Activated CD4-positive, alpha-beta T cell treated with anti-CD3 and anti-CD28 coated beads, Interleukin-2, amount 10 ng/mL, durations not matched to agents 24 days and 14 days (primary cell): Measurements from ENCODE around the gene PLB1. TPM values are rescaled to one million over a fixed set of nuclear protein-coding genes. Genes with fewer than 3 reads are reported as not detected.

Source experiments
- DNase-seq: peaks from one replicate; pipeline ENCODE4 v3.0.0; 2022
- H3K27ac Mint-ChIP-seq: one replicate; pipeline ENCODE4 v1.8.0; 2022; ENCODE audit warnings: mild to moderate bottlenecking, mixed read lengths
- H3K27me3 Mint-ChIP-seq: one replicate; pipeline ENCODE4 v1.8.0; 2022; ENCODE audit warnings: mixed read lengths
- H3K36me3 Mint-ChIP-seq: one replicate; pipeline ENCODE4 v1.8.0; 2022; ENCODE audit warnings: low read depth, mild to moderate bottlenecking, mixed read lengths
- H3K4me1 Mint-ChIP-seq: one replicate; pipeline ENCODE4 v1.8.0; 2021; ENCODE audit warnings: mixed read lengths
- H3K4me3 Mint-ChIP-seq: one replicate; pipeline ENCODE4 v1.8.0; 2022; ENCODE audit warnings: mild to moderate bottlenecking, moderate library complexity, mixed read lengths
- H3K9me3 Mint-ChIP-seq: one replicate; pipeline ENCODE4 v1.8.0; 2021; ENCODE audit warnings: mixed read lengths
- intact Hi-C: fragments of 100-400 bp; cut with micrococcal nuclease; formaldehyde crosslinking; loops from one replicate; pipeline ENCODE4 v1.15.1; 2023
- total RNA-seq: library from RNA; stranded (reverse); gene quantifications from 2 replicates; pipeline ENCODE4 v1.2.3, GENCODE V29; 2022

The PLB1 gene
- total RNA-seq, 1 donor from 2014 or later: 0.63 TPM

- peaks cover 2% of the 10 kb centered on the region for H3K27me3 Mint-ChIP-seq
- H3K36me3 Mint-ChIP-seq: peaks cover 2% of the 10 kb centered on the region
- DNase-seq: no peak
- H3K27ac Mint-ChIP-seq: no peak overlapping the region
- no peaks in the 10 kb centered on the region for H3K9me3 Mint-ChIP-seq
- intact Hi-C loops: no loop called here
- H3K4me3 Mint-ChIP-seq: no peak overlapping the region
- H3K4me1 Mint-ChIP-seq: peaks cover 2% of the 10 kb centered on the region
Measured at GRCh38 chr2:28558158-28558820, 62.4 kb downstream of the PLB1 start.

DNA sequence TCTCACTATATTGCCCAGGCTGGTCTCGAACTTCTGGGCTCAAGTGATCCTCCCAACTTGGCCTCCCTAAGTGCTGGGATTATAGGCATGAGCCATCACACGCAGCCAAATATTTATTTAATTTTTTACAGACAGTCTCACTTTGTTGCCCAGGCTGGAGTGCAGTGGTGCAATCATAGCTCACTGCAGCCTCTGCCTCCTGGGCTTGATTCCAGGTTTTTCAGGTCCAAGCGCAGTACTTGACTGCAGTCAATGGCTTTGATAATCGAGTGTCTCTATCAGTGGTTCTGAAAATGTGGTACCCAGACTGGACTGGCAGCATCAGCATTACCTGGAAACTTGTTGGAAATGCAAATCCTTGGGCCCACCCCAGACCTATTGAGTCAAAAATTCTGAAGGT lies 63.1 kb downstream of the PLB1 start:
- Mint-ChIP-seq H3K27ac (no peak overlapping the region), H3K4me1 (peaks cover 2% of the 10 kb centered on the region), H3K4me3 (no peak overlapping the region), H3K36me3 (peaks cover 2% of the 10 kb centered on the region), H3K9me3 (no peaks in the 10 kb centered on the region), H3K27me3 (peaks cover 2% of the 10 kb centered on the region)
- DNase-seq: no peak
- intact Hi-C loops: no loop called here

DNA sequence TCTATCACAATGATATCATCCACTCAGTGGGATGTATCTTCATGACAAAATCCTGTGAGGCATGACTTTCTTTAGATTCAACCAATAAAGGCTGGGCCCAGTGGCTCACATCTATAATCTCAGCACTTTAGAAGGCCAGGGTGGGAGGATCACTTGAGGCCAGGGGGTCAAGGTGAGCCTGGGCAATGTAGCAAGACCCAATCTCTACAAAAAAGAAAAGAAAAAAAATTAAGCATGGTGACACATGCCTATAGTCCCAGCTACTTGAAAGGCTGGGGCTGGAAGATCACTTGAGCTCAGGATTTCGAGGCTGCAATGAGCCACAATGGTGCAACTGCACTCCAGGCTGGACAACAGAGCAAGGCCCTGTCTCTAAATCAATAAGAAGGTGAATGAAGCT lies 68.0 kb downstream of the PLB1 start:
- peaks cover 17% of the 10 kb centered on the region for H3K4me1 Mint-ChIP-seq
- peaks cover 2% of the 10 kb centered on the region for H3K27me3 Mint-ChIP-seq
- no peaks in the 10 kb centered on the region for H3K9me3 Mint-ChIP-seq
- H3K27ac Mint-ChIP-seq: no peak overlapping the region
- intact Hi-C loops: loop anchor here (10.0 kb wide), 1 partner anchor 311 kb away; the partner anchor contains the start of gene TRMT61B
- H3K36me3 Mint-ChIP-seq: peaks cover 2% of the 10 kb centered on the region
- DNase-seq: no peak
- H3K4me3 Mint-ChIP-seq: no peak overlapping the region

DNA sequence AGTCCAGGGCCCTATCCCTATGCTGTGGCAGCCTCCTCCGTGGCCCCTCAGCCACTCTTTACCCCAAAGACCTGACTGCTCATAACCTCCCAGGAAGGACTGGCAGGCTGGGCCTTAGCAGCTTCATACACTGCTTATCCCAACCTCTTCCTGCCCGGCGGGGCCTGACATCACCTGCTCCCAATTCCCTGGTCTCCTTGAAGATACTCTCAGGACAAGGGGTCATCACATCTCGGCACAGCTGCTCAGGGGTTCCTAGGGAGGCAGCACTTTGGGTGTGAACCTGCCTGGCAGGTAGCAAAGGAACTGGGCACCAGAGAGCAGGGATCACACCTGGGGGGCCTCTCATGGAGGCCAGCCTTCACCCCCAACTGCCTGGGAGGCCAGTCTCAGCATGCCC lies 68.5 kb downstream of the PLB1 start:
- intact Hi-C loops: loop anchor here (10.0 kb wide), 1 partner anchor 310 kb away; the partner anchor contains the start of gene TRMT61B
- DNase-seq: no peak
- H3K36me3 Mint-ChIP-seq: peaks cover 3% of the 10 kb centered on the region

GRCh38 chr2:28565033-28565432 lies 69.2 kb downstream of the PLB1 start:
- H3K4me3 Mint-ChIP-seq: no peak overlapping the region
- peaks cover 3% of the 10 kb centered on the region for H3K36me3 Mint-ChIP-seq
- intact Hi-C loops: loop anchor here (10.0 kb wide), 1 partner anchor 310 kb away; the partner anchor contains the start of gene TRMT61B
- no peaks in the 10 kb centered on the region for H3K9me3 Mint-ChIP-seq
- no peak overlapping the region for H3K27ac Mint-ChIP-seq
- H3K4me1 Mint-ChIP-seq: peaks cover 17% of the 10 kb centered on the region
- H3K27me3 Mint-ChIP-seq: peaks cover 3% of the 10 kb centered on the region
- no peak for DNase-seq

More for the DNA sequence above, 68.5 kb downstream of the PLB1 start:
- Mint-ChIP-seq H3K9me3 (no peaks in the 10 kb centered on the region), H3K4me1 (peaks cover 17% of the 10 kb centered on the region), H3K4me3 (no peak overlapping the region), H3K27me3 (peaks cover 3% of the 10 kb centered on the region), H3K27ac (no peak overlapping the region)

DNA sequence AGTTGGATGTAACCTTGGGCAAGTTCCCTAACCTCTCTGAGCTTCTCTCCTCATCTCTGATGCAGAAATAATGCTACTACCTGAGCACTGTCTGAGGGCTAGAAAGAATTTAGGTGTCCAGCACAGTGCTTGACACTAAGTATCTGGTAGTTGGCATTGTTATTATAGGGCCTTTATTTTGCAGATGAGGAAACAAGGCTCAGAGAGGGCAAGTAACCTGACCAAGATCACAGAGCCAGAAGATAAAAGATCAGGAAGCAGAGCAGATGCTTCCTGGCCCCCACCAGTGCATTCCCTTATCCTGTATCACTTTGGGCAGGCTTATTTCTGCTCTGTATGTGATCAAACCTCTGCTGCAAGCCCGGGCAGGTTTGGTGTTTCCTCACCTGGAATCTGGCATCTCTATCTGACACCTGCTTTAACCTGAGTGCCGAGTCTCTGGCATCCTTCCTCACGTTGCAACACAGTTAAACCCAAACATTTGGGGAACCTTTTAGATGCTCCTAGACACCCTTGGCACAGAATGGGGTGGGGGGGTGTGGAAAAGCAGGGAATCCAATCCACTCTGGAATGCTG lies 69.9 kb downstream of the PLB1 start:
- H3K4me1 Mint-ChIP-seq: peaks cover 17% of the 10 kb centered on the region
- peaks cover 3% of the 10 kb centered on the region for H3K36me3 Mint-ChIP-seq
- intact Hi-C loops: loop anchor here (1.0 to 10.0 kb wide), 5 partner anchors 19 to 309 kb away; partner anchors contain the start of gene TRMT61B

GRCh38 chr2:28566521-28567041 lies 70.7 kb downstream of the PLB1 start:
- Mint-ChIP-seq H3K4me3 (peak overlapping the region; percentile 86), H3K27ac (peak overlapping the region; percentile 72), H3K36me3 (peaks cover 3% of the 10 kb centered on the region), H3K27me3 (peaks cover 7% of the 10 kb centered on the region), H3K9me3 (no peaks in the 10 kb centered on the region), H3K4me1 (peaks cover 17% of the 10 kb centered on the region)
- intact Hi-C loops: loop anchor here (1.0 to 10.0 kb wide), 5 partner anchors 18 to 308 kb away; partner anchors contain the start of gene TRMT61B
- DNase-seq: peak; percentile 97

More for the DNA sequence above, 69.9 kb downstream of the PLB1 start:
- Mint-ChIP-seq H3K9me3 (no peaks in the 10 kb centered on the region), H3K27ac (no peak overlapping the region), H3K27me3 (peaks cover 3% of the 10 kb centered on the region), H3K4me3 (peak overlapping the region; percentile 86)
- DNase-seq: no peak

- peaks cover 17% of the 10 kb centered on the region for H3K4me1 Mint-ChIP-seq
- H3K27ac Mint-ChIP-seq: peak overlapping the region; percentile 66
- H3K4me3 Mint-ChIP-seq: peak overlapping the region; percentile 86
- DNase-seq: no peak
- H3K27me3 Mint-ChIP-seq: peaks cover 10% of the 10 kb centered on the region
- H3K9me3 Mint-ChIP-seq: no peaks in the 10 kb centered on the region
- peaks cover 3% of the 10 kb centered on the region for H3K36me3 Mint-ChIP-seq
- intact Hi-C loops: loop anchor here (2.0 to 10.0 kb wide), 4 partner anchors 18 to 308 kb away; partner anchors contain the start of gene TRMT61B
Measured at GRCh38 chr2:28567061-28567471, 71.2 kb downstream of the PLB1 start.

- Mint-ChIP-seq H3K4me1 (peaks cover 15% of the 10 kb centered on the region), H3K36me3 (peaks cover 1% of the 10 kb centered on the region), H3K27ac (no peak overlapping the region), H3K27me3 (peaks cover 11% of the 10 kb centered on the region), H3K4me3 (peak overlapping the region; percentile 86), H3K9me3 (no peaks in the 10 kb centered on the region)
- intact Hi-C loops: loop anchor here (10.0 kb wide), 1 partner anchor 307 kb away; the partner anchor contains the start of gene TRMT61B
- DNase-seq: no peak
Measured at GRCh38 chr2:28568036-28568435, 72.2 kb downstream of the PLB1 start.

DNA sequence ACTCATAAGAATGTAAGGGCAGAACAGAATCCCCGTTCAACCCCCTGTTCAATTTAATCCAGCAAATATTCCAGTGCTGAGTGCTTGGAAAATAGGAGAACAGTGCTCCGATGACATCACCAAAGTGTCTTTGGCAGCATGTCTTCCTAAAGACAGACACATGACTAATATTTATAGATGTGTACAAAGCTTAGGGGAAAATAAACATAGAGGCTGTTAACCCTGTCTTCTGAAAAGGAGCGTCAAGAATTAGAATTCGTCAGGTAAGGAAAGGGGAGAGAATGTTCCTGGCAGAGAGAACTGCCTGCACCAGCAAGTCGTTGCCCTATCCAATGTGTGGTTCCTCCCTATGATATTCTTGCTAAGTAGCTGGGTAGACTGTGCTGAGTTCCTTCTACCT lies 72.7 kb downstream of the PLB1 start:
- no peak for DNase-seq
- H3K9me3 Mint-ChIP-seq: no peaks in the 10 kb centered on the region
- H3K4me3 Mint-ChIP-seq: no peak overlapping the region
- peaks cover 1% of the 10 kb centered on the region for H3K36me3 Mint-ChIP-seq
- H3K27me3 Mint-ChIP-seq: peaks cover 11% of the 10 kb centered on the region
- peaks cover 15% of the 10 kb centered on the region for H3K4me1 Mint-ChIP-seq
- intact Hi-C loops: loop anchor here (10.0 kb wide), 1 partner anchor 306 kb away; the partner anchor contains the start of gene TRMT61B
- no peak overlapping the region for H3K27ac Mint-ChIP-seq

- Mint-ChIP-seq H3K36me3 (peaks cover 1% of the 10 kb centered on the region), H3K27ac (no peak overlapping the region), H3K4me1 (peaks cover 15% of the 10 kb centered on the region), H3K27me3 (peaks cover 11% of the 10 kb centered on the region), H3K4me3 (no peak overlapping the region), H3K9me3 (no peaks in the 10 kb centered on the region)
- DNase-seq: no peak
- intact Hi-C loops: no loop called here
Measured at GRCh38 chr2:28570431-28570830, 74.6 kb downstream of the PLB1 start.

- Mint-ChIP-seq H3K36me3 (no peaks in the 10 kb centered on the region), H3K4me3 (no peak overlapping the region), H3K4me1 (peaks cover 3% of the 10 kb centered on the region), H3K27me3 (peaks cover 6% of the 10 kb centered on the region), H3K9me3 (no peaks in the 10 kb centered on the region), H3K27ac (no peak overlapping the region)
- no peak for DNase-seq
- intact Hi-C loops: no loop called here
Measured at GRCh38 chr2:28576714-28577113, 80.9 kb downstream of the PLB1 start.

DNA sequence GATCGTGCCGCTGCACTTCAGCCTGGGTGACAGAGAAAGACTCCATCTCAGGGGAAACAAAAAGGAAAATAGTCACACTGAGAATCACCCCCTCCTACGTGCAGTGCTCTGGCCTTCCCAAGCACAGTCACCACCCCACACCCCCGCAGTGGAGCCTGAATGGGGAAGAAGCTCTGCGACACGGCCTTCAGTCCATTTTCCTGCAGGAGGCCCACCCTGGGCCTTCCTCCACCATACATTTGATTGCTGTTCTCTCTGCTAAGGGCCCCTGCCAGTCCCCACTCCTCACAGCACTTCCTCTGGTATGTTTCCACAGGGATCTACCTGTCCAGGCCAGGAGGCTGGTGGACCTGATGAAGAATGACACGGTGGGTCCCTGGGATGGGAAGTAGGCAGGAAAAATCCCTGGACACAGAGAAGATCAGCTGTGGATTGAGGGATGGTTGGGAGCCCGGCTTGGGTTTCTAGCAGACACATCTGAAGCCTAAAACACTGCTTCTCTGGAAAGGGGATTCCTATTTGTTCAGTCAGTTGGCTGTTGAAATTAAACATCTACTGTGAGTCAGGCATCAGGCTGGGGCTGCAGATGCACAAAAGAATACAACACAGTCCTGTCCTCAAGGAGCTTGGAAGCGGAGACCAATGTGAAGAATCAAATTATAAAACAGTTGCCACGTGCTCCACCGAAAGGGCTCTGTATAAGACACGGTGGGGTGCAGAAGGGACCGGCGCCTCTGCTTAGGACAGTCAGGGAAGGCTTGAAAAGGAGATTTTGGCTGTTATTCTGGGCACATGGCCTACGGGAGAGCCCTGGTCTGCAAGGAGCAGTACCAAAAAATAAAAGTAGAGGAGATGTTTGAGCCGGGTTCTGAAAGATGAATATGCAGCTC lies 82.2 kb downstream of the PLB1 start:
- intact Hi-C loops: no loop called here
- H3K27ac Mint-ChIP-seq: no peak overlapping the region

More for the DNA sequence above, 82.2 kb downstream of the PLB1 start:
- no peak overlapping the region for H3K4me3 Mint-ChIP-seq
- H3K27me3 Mint-ChIP-seq: no peaks in the 10 kb centered on the region
- H3K4me1 Mint-ChIP-seq: peaks cover 9% of the 10 kb centered on the region
- H3K9me3 Mint-ChIP-seq: no peaks in the 10 kb centered on the region
- H3K36me3 Mint-ChIP-seq: no peaks in the 10 kb centered on the region
- DNase-seq: no peak
